Measurements from ENCODE around the gene MTHFD2. TPM values are rescaled to one million over a fixed set of nuclear protein-coding genes. Genes with fewer than 3 reads are reported as not detected.

MTHFD2 gene
- total and polyA plus RNA-seq, 2 donors (not counting 3 experiments of a cell fraction or from before 2014, with no cell fraction given) = 25.6 to 83.2 TPM

DNA sequence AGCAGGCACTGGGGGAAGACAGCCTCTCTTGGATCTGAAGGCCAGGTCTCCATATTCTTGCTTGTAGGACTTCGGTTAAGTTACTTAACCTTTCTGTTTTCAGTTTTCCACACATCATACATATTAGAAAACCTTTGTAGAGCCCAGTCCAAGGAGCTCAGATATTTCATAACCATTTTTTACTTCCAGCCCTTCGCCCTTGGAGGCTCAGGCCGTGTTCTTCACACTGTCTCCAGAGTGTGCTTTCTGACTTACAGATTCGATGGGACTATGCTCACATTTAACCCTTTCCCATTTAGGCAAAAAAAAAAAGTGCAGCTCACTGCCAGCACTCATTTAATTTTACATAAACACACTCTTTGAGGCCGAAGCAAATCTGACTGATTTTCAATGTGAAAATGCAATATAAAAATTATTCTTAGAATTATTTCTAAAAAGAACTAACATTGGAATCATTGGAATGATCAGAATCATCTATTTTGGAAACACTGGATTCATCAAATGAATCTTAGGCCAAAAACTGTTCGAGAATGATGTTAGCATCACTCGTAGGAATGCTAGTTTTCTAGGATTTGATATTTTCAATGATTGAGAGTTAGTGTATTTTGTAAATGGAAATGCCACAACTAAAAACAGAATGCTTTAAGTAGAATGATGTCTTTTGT is 55.0 kb downstream of the MTHFD2 start:
- Histone ChIP-seq H2AFZ (ENCODE audit: low read depth, low read length) (no peak overlapping the region), H3K4me1 (ENCODE audit: control insufficient read depth, extremely low read depth, insufficient read depth, low read length) (no peaks in the 10 kb centered on the region), H3K27me3 (ENCODE audit: control insufficient read depth in 2 of 2, insufficient read depth in 2 of 2, low read length in 2 of 2) (peaks cover 0 to 2% of the 10 kb centered on the region in 2 experiments), H3K4me3 (replicated peaks in 1 of 3; ENCODE audit: insufficient read depth in 1 of 3, low read depth in 1 of 3, low read length in 3 of 3) (no peak overlapping the region), H3K9ac (replicated peaks; ENCODE audit: extremely low read depth, insufficient read depth, low read length) (no peak overlapping the region), H3K36me3 (ENCODE audit: control insufficient read depth in 2 of 2, extremely low read depth in 1 of 2, insufficient read depth in 2 of 2, low read length in 2 of 2) (no peaks in the 10 kb centered on the region), H4K20me1 (replicated peaks; ENCODE audit: control insufficient read depth, extremely low read depth, insufficient read depth, low read length) (no peaks in the 10 kb centered on the region), H3K4me2 (ENCODE audit: insufficient read depth, low read length) (no peak overlapping the region), H3K9me3 (replicated peaks; ENCODE audit: control insufficient read depth, insufficient read depth, low read length) (no peaks in the 10 kb centered on the region), H3K27ac (ENCODE audit: insufficient read depth, low read depth, low read length) (no peak overlapping the region), H3K79me2 (ENCODE audit: control insufficient read depth, insufficient read depth, low read length) (no peaks in the 10 kb centered on the region), H3K9me1 (replicated peaks; ENCODE audit: control insufficient read depth, extremely low read depth, insufficient read depth, low read length) (no peaks in the 10 kb centered on the region)
- no peak for DNase-seq (ENCODE audit: low read depth, low spot score)
- intact Hi-C loops (cut with micrococcal nuclease) = loop anchor here (10.0 kb wide), 1 partner anchor 429 kb away; the partner anchor contains the start of gene STAMBP
- CTCF ChIA-PET = interaction anchor here (1.0 to 1.4 kb wide), 2 partner anchors 15 to 30 kb away, joined by 3 to 4 read pairs; no protein-coding TSS in a partner anchor
- no TSS peak for BruUV-seq (replicated peaks)
- TF ChIP-seq FOS (IDR thresholded peaks at IDR 0.05; ENCODE audit: borderline replicate concordance, insufficient read depth, low read length) = no peak
- no peak for TF ChIP-seq CTCF (IDR thresholded peaks at IDR 0.05; ENCODE audit: extremely low read depth in 1 of 2, insufficient read depth in 1 of 2, low read depth in 1 of 2, low read length in 2 of 2)
- TF ChIP-seq MYC (IDR thresholded peaks at IDR 0.05; ENCODE audit: low read depth, low read length) = no peak
- TF ChIP-seq JUN (IDR thresholded peaks at IDR 0.05; ENCODE audit: borderline replicate concordance, insufficient read depth, insufficient read length, low read depth) = no peak
- no peak for TF ChIP-seq POLR2AphosphoS5 (IDR thresholded peaks at IDR 0.05; ENCODE audit: insufficient read depth, low read depth, low read length)
- POLR2A ChIA-PET = no interaction called here
- dilution Hi-C loops (cut with MboI; ENCODE audit: extremely low pct_ligation_motif_present, low sequenced_read_pairs) = no loop called here
- FAIRE-seq = no peak

Measured in endothelial cell of umbilical vein (primary cell).